HCEC 1CT (cell line): Measurements from ENCODE around the gene ZFAND5.

Source experiments
- DNase-seq: peaks from one replicate; pipeline ENCODE4 v3.0.0-alpha.2; 2017

Gene ZFAND5

GRCh38 chr9:72362680-72363139 is 2.3 kb downstream of the ZFAND5 start:
- DNase-seq, result peak; percentile 65

DNA sequence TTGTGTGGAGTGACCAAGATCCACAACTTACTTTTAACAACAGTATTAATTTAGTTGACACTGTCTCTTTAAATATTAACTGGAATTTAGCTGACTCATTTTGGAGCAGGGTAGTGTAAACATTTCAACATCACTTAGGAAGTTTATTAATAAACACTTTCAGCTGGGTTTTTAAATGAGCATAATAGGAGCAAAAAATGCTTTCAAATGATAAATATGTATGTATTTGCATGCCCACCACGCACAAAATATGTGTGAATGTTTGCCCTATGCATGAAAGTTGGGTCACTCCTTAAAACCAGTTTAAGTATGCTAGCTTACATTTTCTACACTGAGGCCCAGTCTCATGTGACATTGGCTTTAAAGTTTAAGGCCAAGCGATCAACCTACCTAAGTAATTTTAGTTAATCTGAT is 2.9 kb downstream of the ZFAND5 start:
- peak; percentile 66 for DNase-seq

GRCh38 chr9:72361217-72361616 is 3.8 kb downstream of the ZFAND5 start:
- no peak for DNase-seq

DNA sequence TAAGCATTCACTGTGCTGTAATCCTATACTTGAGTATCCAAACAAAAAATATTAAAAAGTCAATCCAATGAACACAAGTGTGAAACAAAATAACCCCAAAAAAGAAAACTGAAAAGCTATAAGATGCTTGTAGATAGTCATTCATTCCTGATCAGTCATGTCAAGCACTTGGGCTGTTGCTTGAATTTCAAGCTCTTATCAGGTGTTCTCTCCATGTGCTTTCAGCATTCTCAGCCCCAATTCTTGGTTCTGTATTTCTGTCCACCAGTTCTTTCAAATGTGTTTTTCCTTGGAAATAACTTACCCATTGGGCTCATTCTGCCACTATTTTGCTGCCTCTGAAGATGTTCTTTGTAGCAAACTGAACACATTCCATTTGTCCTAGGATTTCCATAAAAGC is 4.7 kb downstream of the ZFAND5 start:
- DNase-seq, result no peak

DNA sequence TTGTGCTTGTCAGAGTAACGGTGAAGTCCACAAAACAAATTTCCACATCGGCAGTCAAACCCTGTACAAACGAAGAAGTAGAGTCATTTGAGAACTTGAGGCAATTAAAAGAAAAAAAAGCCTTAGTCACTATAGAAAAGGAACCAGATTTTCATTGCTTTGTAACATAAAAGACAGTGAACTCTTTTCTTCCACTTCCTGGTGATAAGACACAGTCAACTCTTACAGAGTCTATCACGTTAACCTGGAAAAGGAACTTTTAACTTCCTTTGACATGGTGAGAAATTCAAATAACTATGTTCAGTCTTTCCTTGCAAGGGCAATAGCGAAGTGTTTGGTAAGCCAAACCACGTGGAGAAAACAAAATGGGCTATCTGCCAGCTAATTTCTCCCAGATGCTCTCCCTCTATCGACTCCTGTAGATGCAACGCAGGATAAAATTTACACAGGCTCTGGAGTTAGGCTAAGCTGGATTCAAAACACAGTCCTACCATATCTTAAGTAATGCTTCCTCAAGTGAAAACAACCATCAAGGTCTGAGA is 8.9 kb downstream of the ZFAND5 start:
- no peak for DNase-seq

DNA sequence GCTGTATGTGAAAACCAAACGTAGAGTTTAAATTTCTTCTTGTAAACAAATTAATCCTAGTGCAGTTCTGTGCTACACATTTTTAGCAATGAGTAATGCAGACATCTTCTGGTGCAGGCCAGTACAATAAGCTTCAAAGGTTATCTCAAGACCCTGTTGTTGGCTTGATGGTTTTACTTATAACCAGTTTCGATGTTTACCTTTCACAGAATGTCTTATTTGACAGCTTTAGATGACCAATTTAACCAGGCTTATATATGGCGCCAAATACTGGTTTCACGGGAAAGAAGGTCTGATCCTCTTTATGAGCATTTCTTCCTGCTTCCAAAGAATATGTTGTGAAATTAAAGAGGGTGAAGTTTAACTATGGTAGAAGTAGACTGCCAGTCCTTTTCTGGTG is 9.9 kb downstream of the ZFAND5 start:
- no peak for DNase-seq

- DNase-seq, result no peak
Measured at GRCh38 chr9:72354704-72355103, 10.3 kb downstream of the ZFAND5 start.

DNA sequence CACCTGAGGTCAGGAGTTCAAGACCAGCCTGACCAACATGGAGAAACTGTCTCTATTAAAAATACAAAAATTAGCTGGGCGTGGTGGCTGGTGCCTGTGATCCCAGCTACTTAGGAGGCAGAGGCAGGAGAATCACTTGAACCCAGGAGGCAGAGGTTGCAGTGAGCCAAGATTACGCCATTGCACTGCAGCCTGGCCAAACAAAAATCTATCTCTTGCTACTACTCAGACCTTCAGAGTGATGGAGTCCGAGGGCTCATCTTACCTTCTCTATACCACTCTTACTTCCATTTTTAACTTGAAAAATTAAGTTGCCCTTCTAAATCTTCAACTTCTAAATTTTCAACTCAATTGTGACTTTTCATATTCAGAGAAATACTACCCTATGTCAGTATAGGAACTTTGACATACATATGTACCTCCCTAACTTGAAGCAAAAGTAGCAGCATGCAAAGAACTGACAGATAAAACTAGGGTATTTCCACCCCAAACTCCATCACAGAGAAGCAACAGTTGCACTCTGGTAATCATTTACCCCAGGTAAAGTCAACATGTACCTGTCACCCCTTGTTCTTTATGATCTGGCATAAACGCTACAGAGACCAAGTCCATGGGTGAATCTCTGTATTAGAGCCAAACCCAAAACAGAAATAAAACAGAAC is 11.4 kb downstream of the ZFAND5 start:
- DNase-seq, result no peak

GRCh38 chr9:72352911-72353388 is 12.1 kb downstream of the ZFAND5 start:
- DNase-seq, result no peak

DNA sequence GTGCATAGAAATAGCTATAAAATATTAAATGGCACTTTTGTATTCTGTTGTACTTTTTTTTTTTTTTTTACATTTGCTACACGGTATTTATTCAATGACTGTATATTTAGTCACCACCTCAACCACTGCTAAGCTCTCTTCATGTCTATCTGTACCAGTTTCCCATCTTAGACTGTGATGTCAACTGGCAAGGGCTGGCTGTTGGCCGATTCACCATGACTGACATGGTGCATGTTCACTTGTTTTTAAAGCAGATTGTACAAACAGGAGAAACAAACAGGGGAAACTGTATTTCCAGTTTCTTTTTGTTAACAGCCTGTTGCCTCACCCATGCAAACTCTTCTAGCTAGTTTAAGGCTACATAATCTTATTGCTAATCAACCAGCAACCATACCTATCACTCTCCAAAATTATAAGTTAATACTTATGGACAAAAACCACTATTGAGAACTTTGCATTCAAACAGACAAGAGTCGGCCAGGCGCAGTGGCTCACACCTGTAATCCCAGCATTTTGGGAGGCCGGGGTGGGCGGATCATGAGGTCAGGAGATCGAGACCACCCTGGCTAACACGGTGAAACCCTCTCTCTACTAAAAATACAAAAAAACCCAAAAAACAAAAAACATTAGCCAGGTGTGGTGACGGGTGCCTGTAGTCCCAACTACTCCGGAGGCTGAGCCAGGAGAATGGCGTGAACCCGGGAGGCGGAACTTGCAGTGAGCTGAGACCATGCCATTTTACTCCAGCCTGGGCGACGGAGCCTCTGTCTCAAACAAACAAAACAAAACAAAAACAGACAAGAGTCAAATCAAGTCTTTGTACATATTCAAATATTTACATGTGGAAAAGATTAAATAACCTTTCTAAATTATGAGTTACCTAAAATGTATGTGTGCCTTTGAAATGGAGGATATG is 13.2 kb downstream of the ZFAND5 start:
- DNase-seq, result peak; percentile 78

DNA sequence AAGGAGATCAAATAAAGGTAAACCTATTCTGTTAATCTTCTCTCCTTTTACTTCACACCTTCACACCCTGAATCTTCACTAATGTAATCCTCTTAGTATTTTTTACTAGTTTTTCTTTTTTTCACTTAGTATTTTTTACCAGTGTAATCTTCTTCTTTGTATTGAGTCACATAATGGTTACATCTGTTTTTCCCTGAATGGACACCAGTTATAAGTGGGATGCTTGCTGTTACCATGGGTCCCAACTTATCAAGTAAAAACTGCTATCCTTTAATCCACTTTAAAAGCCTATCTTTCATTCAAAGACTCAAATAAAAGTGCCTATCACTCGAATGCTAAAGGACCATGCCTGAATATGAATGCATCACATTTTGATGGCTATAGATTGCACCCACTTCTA is 15.1 kb downstream of the ZFAND5 start:
- no peak for DNase-seq

DNA sequence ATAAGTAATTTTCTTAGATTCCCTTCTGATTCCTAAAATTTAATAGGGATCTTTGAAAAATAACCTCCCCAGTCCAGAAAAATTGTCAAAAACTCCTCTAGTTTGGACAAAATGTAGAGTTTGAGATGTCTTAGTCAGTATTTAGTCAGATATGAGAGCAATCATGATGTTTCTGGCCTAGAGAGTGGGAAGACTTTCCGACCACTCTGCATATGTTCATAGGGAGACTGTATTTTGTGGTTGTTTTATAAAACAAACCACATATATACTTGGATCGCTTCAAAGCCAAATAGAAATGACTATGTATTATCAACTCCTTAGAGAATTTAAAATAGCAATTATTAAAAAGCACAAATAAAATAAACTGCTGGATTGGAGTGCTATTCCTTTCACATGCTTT is 15.8 kb downstream of the ZFAND5 start:
- no peak for DNase-seq

GRCh38 chr9:72346333-72346732 is 18.7 kb downstream of the ZFAND5 start:
- no peak for DNase-seq

DNA sequence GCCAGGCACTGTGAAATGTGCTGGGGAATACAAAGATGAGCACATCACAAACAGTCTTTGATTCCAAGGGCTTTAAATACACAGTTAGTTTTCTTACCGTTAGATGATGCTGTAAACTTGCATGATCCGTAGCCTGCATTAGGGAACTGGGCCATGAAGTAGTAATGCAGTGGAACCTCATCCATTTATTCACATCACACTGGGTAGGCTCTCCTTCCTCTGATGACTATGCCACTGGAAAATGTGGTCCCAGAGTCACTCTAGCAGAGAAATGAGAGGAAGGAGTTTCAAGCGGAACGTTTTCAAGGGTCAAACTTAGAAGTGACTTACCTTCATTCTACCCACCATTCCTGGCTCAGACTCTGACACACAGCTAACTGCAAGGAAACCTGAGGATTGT is 26.4 kb downstream of the ZFAND5 start:
- no peak for DNase-seq

DNA sequence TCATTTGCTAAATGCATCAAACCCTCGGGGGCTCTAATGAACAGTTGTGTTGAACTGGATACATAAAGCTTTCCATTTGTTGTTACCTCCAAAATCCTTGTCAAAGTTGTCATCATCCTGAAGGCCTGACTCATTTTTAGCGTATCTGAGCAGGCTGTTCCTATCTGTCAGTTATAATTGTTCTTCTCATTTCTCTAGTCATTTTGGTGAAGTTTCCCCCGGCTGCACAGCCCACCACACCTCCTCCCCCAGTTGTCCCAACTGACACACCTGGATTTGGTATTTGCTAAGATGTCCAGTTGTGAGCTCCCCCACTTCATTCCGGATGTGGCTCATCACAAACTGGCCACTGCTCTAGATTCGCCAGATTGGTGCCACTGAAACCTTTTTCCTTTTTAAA is 27.7 kb downstream of the ZFAND5 start:
- DNase-seq, result no peak

DNA sequence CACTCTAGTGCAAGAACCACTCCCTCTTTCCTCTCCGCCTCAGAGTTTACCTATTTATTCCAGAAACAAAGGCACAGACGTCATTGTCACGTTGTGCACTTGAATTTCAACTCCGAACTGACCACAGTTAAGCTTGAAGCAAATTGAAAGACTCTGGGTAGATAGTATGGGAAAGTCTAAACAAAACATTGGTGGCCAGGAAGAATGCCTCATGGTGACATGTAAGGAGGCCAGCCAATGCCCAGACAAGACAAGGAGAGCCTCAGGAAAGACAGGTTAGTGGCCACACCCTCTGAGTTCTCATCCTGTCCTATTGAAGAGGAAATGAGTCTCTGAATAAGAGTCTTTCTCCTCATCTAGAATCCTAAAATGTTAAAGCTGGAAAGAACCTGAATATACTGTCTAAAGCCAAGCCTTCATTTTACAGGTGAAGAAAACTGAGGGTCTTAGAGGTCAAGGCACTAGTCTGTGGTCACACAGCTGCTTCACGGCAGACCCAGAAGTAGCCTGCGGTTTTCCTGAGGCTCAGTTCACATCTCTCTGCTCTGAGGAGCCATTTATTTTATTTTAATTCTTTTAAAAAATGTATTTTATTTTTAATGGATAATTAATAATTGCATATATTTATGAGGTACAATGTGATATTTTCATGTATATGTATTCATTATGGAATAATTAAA is 30.2 kb downstream of the ZFAND5 start:
- DNase-seq, result no peak

GRCh38 chr9:72333709-72334108 is 31.3 kb downstream of the ZFAND5 start:
- DNase-seq, result no peak

- DNase-seq, result no peak
Measured at GRCh38 chr9:72333197-72333596, 31.8 kb downstream of the ZFAND5 start.

DNA sequence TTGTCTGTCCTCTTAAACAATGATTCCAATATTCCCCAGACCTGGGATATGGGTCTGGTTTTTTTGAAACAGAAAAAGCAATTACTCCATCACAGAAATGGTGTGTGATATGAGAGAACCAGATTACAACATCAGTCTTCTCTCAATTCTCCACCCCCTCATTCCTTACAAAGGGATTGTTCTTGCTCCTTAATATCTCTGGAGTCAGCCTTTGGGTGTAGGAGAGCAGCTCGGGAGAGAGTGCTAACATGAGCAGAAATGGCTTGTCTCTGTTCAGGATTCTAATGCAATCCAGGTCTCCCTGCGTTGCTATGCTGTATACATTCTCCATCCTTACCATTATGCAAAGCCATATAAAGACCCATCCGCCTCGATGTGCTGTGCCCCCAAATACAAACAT is 32.7 kb downstream of the ZFAND5 start:
- no peak for DNase-seq

- no peak for DNase-seq
Measured at GRCh38 chr9:72327631-72328030, 37.4 kb downstream of the ZFAND5 start.

DNA sequence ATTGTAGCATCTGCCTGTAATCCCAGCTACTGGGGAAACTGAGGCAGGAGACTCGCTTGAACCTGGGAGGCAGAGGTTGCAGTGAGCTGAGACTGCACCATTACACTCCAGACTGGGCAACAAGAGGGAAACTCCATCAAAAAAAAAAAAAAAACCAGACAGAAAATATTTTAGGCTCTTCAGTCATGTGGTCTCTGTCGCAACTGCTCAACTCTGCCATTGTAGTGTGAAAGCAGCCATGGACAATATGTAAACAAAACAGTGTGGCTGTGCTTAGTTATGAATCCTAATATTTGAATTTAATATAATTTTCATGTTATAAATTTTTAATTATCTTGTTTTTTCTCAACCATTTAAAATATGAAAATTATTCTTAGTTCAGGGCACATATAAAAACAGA is 38.4 kb downstream of the ZFAND5 start:
- DNase-seq, result no peak

DNA sequence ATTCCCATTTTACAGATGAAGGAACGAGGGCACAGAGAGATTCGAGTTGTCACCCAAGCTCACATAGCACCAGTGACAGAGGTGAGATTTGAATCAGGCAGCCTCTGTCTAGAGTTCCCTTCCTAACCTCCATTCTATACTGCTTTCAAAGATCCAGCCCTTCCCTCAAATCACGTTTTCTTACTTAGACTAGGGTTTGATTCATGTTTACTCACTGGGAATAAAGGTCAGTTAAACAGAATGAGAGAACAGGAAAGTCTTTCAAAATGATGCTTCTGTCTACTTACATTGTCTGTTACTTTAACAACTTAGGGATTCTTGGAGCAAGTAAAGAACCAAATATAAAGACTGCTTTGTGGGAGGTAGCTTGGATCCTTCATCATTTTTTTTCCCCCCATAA is 40.0 kb downstream of the ZFAND5 start:
- no peak for DNase-seq

- DNase-seq, result no peak
Measured at GRCh38 chr9:72322678-72323077, 42.3 kb downstream of the ZFAND5 start.
